Kidney (tissue), 14 donors: ENCODE measurements around the gene SPINT2. TPM values are rescaled to one million over a fixed set of nuclear protein-coding genes. Genes with fewer than 3 reads are reported as not detected.
"Not testable (repeated sequence)": the region's sequence is repeated elsewhere in the genome, so short reads cannot be mapped to it uniquely, and the experiment has no call there.

Experiments used
- DNase-seq, 5 donors: peaks; one replicate each; pipeline ENCODE4 v3.0.0-alpha.2; 2013 to 2020
- FAIRE-seq: peaks from 2 replicates; lab custom pipeline; 2012; peaks lifted over from hg19 to GRCh38; lab: Jason Lieb, UNC
- H3K27ac ChIP-seq, 2 donors: one replicate each; pipeline ENCODE4 v1.7.0; 2013; ENCODE audit warnings: low read depth in 2 of 2, low read length in 2 of 2, inconsistent platforms in 1 of 2
- H3K27me3 ChIP-seq: one replicate; pipeline ENCODE4 v1.7.1; 2013; ENCODE audit warnings: low read length, inconsistent platforms; ENCODE audit not compliant: control insufficient read depth, insufficient read depth
- H3K36me3 ChIP-seq, 3 donors: one replicate each; pipeline versions ENCODE4 v1.7.0 to v1.7.1; 2013; ENCODE audit warnings: low read length in 3 of 3, control low read depth in 1 of 3, inconsistent platforms in 1 of 3; ENCODE audit not compliant: insufficient read depth in 3 of 3, control insufficient read depth in 2 of 3
- H3K4me1 ChIP-seq, 3 donors: one replicate each; pipeline versions ENCODE4 v1.7.0 to v1.7.1; 2013; ENCODE audit warnings: low read length in 3 of 3, inconsistent platforms in 1 of 3, low read depth in 1 of 3; ENCODE audit not compliant: control insufficient read depth in 2 of 3, insufficient read depth in 2 of 3
- H3K4me3 ChIP-seq, 3 donors: one replicate each; pipeline versions ENCODE4 v1.7.0 to v1.8.1; 2013; ENCODE audit warnings: low read length in 3 of 3, control low read depth in 1 of 3, inconsistent platforms in 1 of 3
- H3K9ac ChIP-seq, 3 donors: one replicate each; pipeline versions ENCODE4 v1.7.0 to v1.7.1; 2013; ENCODE audit warnings: low read length in 3 of 3, control low read depth in 1 of 3, inconsistent platforms in 1 of 3
- H3K9me3 ChIP-seq, 3 donors: one replicate each; pipeline versions ENCODE4 v1.7.0 to v1.7.1; 2013; ENCODE audit warnings: low read length in 3 of 3, control low read depth in 1 of 3, inconsistent platforms in 1 of 3; ENCODE audit not compliant: control insufficient read depth in 2 of 3, insufficient read depth in 1 of 3
- CTCF ChIP-seq: IDR thresholded peaks from 3 replicates; pipeline ENCODE4 v1.5.1; 2012; ENCODE audit warnings: mild to moderate bottlenecking, moderate library complexity, borderline replicate concordance; ENCODE audit not compliant: insufficient read depth; ENCODE audit errors: extremely low read depth
- intact Hi-C: fragments of 100-400 bp; cut with DNase I; formaldehyde crosslinking; loops from one replicate; pipeline ENCODE4 v1.11.1; 2022
- polyA plus RNA-seq: library from polyadenylated mRNA; stranded (reverse); fragments of 350-450 nt; fragmentation: Illumina TruSeq; extraction: RNeasy Lipid Tissue Mini Kit (QIAGEN cat#74804); gene quantifications from one replicate; pipeline ENCODE4 v1.2.3, GENCODE V29; 2014; ENCODE audit warnings: low read depth, low replicate concordance; ENCODE audit not compliant: insufficient read depth
- total RNA-seq: library from RNA; stranded (reverse); fragmentation: NEBNext Ultra II Directional; extraction: Animal tissue kit (Norgen Biotek cat#: 25700); gene quantifications from one replicate; pipeline ENCODE4 v1.2.1, GENCODE V29; 2021
- donor health status: control.
- donor health status: control.
- donor health status: control.
- donor health status: control.
- donor health status: control.
- donor health status: DM: yes; HTN: yes; CAD: no.
- donor health status: Normal renal cell carcinoma (clear cell type).

SPINT2 gene
- total and polyA plus RNA-seq, 2 donors from 2014 or later, result 381 to 425 TPM

- H3K4me1 ChIP-seq, result peaks cover 0 to 5% (median 0%) of the 10 kb centered on the region in 3 donors
- peak overlapping the region in 1 of 3 donors; percentile 61 for H3K9ac ChIP-seq
- H3K27me3 ChIP-seq, result no peaks in the 10 kb centered on the region
- no peaks in the 10 kb centered on the region for H3K9me3 ChIP-seq
- no peak for TF ChIP-seq CTCF
- DNase-seq (no peak), FAIRE-seq (no peak)
- H3K36me3 ChIP-seq, result no peaks in the 10 kb centered on the region
- intact Hi-C loops, result no loop called here
- peak overlapping the region; percentile 54 to 91 (median 90) for H3K4me3 ChIP-seq
- peak overlapping the region in 1 of 2 donors; percentile 60 for H3K27ac ChIP-seq
Observed at GRCh38 chr19:38337360-38337653, 72.9 kb downstream of the SPINT2 start.

GRCh38 chr19:38339011-38339410 is 74.6 kb downstream of the SPINT2 start:
- H3K27ac ChIP-seq, H3K4me1 ChIP-seq, H3K4me3 ChIP-seq, H3K27me3 ChIP-seq, intact Hi-C loops, H3K36me3 ChIP-seq, H3K9me3 ChIP-seq, H3K9ac ChIP-seq, FAIRE-seq, DNase-seq: not testable (repeated sequence)

- TF ChIP-seq CTCF, result no peak
- H3K27ac ChIP-seq, result no peak overlapping the region
- intact Hi-C loops, result no loop called here
- H3K4me1 ChIP-seq, result peaks cover 0 to 5% (median 0%) of the 10 kb centered on the region in 3 donors
- DNase-seq (no peak), FAIRE-seq (no peak)
- H3K36me3 ChIP-seq, result no peaks in the 10 kb centered on the region
- H3K27me3 ChIP-seq, result no peaks in the 10 kb centered on the region
- H3K9me3 ChIP-seq, result no peaks in the 10 kb centered on the region
- H3K9ac ChIP-seq, result no peak overlapping the region
- no peak overlapping the region for H3K4me3 ChIP-seq
Observed at GRCh38 chr19:38340927-38341326, 76.6 kb downstream of the SPINT2 start.

Other genes with a start within 250 kb of the SPINT2 start
- gene DPF1, start 40.4 kb upstream of the SPINT2 start, total RNA-seq, result not detected
- gene DPF1, start 40.4 kb upstream of the SPINT2 start, polyA plus RNA-seq, result not detected
- gene PPP1R14A, start 8.2 kb upstream of the SPINT2 start, total RNA-seq, result 66.0 TPM
- 69.9 TPM for gene PPP1R14A, start 8.2 kb upstream of the SPINT2 start, polyA plus RNA-seq
- 43.9 TPM for gene C19orf33, start 39.7 kb downstream of the SPINT2 start, total RNA-seq
- gene C19orf33, start 39.7 kb downstream of the SPINT2 start, polyA plus RNA-seq, result 40.3 TPM
- gene YIF1B, start 51.4 kb downstream of the SPINT2 start, total RNA-seq, result 30.3 TPM
- gene YIF1B, start 51.4 kb downstream of the SPINT2 start, polyA plus RNA-seq, result 62.7 TPM
- 7.2 TPM for gene KCNK6, start 55.3 kb downstream of the SPINT2 start, total RNA-seq
- 2.2 TPM for gene KCNK6, start 55.3 kb downstream of the SPINT2 start, polyA plus RNA-seq
- 9.6 TPM for gene CATSPERG, start 71.3 kb downstream of the SPINT2 start, total RNA-seq
- gene CATSPERG, start 71.3 kb downstream of the SPINT2 start, polyA plus RNA-seq, result 6.0 TPM
- 126 TPM for gene PSMD8, start 110.0 kb downstream of the SPINT2 start, total RNA-seq
- gene PSMD8, start 110.0 kb downstream of the SPINT2 start, polyA plus RNA-seq, result 217 TPM
- 1.6 TPM for gene GGN, start 123.5 kb downstream of the SPINT2 start, total RNA-seq
- 0.92 TPM for gene GGN, start 123.5 kb downstream of the SPINT2 start, polyA plus RNA-seq
- 8.7 TPM for gene SPRED3, start 124.1 kb downstream of the SPINT2 start, total RNA-seq
- gene SPRED3, start 124.1 kb downstream of the SPINT2 start, polyA plus RNA-seq, result 0.17 TPM
- 22.3 TPM for gene FAM98C, start 138.5 kb downstream of the SPINT2 start, total RNA-seq
- 25.2 TPM for gene FAM98C, start 138.5 kb downstream of the SPINT2 start, polyA plus RNA-seq
- 3.6 TPM for gene RASGRP4, start 161.6 kb downstream of the SPINT2 start, total RNA-seq
- 0.80 TPM for gene RASGRP4, start 161.6 kb downstream of the SPINT2 start, polyA plus RNA-seq
- gene RYR1, start 169.1 kb downstream of the SPINT2 start, total RNA-seq, result 2.8 TPM
- 0.69 TPM for gene RYR1, start 169.1 kb downstream of the SPINT2 start, polyA plus RNA-seq